C4-2B (cell line): ENCODE results near the gene GSPT1.

ENCODE experiments used
- ZFX ChIP-seq: fragments of 450-650 bp; IDR thresholded peaks from 2 replicates; pipeline ENCODE4 v1.6.1; 2017
- TF ChIP-seq, protein P1 (sequence below): fragments of 450-650 bp; conservative IDR thresholded peaks from 2 replicates; pipeline ENCODE4 v1.5.1; 2017; ENCODE audit warnings: mild to moderate bottlenecking

DNA sequence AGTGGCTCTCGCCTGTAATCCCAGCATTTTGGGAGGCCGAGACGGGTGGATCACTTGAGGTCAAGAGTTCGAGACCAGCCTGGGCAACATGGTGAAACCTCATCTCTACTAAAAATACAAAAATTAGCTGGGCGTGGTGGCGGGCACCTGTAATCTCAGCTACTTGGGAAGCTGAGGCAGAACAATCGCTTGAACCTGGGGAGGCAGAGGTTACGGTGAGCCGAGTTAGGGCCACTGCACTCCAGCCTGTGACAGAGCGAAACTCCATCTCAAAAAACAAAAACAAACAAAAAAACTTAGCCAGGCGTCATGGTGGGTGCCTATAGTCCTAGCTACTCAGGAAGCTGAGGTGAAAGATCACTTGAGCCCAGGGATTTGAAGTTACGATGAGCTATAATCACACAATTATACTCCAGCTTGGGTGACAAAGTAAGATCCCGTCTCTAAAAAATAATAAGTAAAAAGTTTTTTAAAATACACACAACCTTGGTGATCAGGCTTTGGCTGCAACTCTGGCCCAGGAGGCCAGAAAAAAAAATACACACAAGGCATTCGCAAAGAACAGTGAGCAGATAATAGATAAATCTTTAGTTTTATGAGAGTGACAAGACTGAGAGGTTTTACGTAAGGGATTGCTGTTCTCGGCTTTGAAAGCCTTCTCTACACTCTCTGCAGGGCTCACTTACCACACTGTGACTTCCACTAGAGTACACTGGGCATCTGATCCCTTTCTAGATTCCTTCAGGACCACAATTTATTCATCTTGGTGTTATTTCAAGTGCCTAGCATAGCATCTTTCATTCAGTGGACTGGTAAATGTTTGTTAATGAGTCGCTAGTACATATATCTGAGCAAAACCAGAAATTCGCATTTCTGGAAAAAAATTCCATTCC lies 5.9 kb downstream of the GSPT1 start:
- TF ChIP-seq, protein P1, sequence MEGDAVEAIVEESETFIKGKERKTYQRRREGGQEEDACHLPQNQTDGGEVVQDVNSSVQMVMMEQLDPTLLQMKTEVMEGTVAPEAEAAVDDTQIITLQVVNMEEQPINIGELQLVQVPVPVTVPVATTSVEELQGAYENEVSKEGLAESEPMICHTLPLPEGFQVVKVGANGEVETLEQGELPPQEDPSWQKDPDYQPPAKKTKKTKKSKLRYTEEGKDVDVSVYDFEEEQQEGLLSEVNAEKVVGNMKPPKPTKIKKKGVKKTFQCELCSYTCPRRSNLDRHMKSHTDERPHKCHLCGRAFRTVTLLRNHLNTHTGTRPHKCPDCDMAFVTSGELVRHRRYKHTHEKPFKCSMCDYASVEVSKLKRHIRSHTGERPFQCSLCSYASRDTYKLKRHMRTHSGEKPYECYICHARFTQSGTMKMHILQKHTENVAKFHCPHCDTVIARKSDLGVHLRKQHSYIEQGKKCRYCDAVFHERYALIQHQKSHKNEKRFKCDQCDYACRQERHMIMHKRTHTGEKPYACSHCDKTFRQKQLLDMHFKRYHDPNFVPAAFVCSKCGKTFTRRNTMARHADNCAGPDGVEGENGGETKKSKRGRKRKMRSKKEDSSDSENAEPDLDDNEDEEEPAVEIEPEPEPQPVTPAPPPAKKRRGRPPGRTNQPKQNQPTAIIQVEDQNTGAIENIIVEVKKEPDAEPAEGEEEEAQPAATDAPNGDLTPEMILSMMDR = no peak
- no peak for TF ChIP-seq ZFX
